Measurements from ENCODE around the gene TNS1.

Gene TNS1

GRCh38 chr2:217847552-217848350, 155.0 kb downstream of the TNS1 start:
- Histone ChIP-seq H3K9ac (no peak overlapping the region), H4K20me1 (ENCODE audit: insufficient read depth) (no peaks in the 10 kb centered on the region), H3K36me3 (ENCODE audit: insufficient read depth) (no peaks in the 10 kb centered on the region), H2AFZ (ENCODE audit: low read depth) (no peak overlapping the region), H3K4me2 (no peak overlapping the region), H3K4me1 (ENCODE audit: low read depth, poor library complexity, severe bottlenecking) (no peaks in the 10 kb centered on the region), H3K27me3 (ENCODE audit: insufficient read depth, low read depth) (peaks cover 2% of the 10 kb centered on the region; the same call in 1 of the 2 replicates), H3K4me3 (IDR thresholded peaks at IDR 0.05; ENCODE audit: insufficient read depth, low read depth, low read length) (no peak overlapping the region), H3K27ac (no peak overlapping the region), H3K79me2 (ENCODE audit: insufficient read depth, low read depth) (no peaks in the 10 kb centered on the region)
- TF ChIP-seq, protein P1, sequence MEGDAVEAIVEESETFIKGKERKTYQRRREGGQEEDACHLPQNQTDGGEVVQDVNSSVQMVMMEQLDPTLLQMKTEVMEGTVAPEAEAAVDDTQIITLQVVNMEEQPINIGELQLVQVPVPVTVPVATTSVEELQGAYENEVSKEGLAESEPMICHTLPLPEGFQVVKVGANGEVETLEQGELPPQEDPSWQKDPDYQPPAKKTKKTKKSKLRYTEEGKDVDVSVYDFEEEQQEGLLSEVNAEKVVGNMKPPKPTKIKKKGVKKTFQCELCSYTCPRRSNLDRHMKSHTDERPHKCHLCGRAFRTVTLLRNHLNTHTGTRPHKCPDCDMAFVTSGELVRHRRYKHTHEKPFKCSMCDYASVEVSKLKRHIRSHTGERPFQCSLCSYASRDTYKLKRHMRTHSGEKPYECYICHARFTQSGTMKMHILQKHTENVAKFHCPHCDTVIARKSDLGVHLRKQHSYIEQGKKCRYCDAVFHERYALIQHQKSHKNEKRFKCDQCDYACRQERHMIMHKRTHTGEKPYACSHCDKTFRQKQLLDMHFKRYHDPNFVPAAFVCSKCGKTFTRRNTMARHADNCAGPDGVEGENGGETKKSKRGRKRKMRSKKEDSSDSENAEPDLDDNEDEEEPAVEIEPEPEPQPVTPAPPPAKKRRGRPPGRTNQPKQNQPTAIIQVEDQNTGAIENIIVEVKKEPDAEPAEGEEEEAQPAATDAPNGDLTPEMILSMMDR (conservative IDR thresholded peaks at IDR 0.05; ENCODE audit: low read depth, low read length), result no peak

DNA sequence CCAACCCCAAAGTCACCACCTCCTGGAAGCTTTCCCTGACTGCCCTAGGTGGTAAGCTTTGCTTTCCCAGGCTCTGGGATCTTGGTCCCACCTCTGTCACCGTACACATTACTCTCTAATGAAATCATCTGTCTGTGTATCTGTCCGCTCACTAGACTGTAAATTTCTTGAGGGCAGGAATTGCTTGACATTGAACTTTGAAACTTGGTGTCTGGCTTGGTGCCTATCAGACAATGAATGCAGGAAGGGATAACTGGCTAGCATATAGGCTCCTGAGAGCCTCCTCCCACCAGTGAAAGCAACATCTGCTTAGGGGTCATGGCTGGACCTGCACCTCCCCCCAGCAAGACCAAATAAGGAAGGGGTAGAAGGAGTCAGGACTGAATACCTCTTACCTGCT, 155.7 kb downstream of the TNS1 start:
- Histone ChIP-seq H3K79me2 (ENCODE audit: insufficient read depth, low read depth) (no peaks in the 10 kb centered on the region), H3K4me1 (ENCODE audit: low read depth, poor library complexity, severe bottlenecking) (no peaks in the 10 kb centered on the region), H3K9ac (no peak overlapping the region), H3K4me3 (IDR thresholded peaks at IDR 0.05; ENCODE audit: insufficient read depth, low read depth, low read length) (no peak overlapping the region), H2AFZ (ENCODE audit: low read depth) (no peak overlapping the region), H3K27ac (no peak overlapping the region), H3K36me3 (ENCODE audit: insufficient read depth) (no peaks in the 10 kb centered on the region), H3K27me3 (ENCODE audit: insufficient read depth, low read depth) (peaks cover 2% of the 10 kb centered on the region; the same call in 1 of the 2 replicates), H4K20me1 (ENCODE audit: insufficient read depth) (no peaks in the 10 kb centered on the region), H3K4me2 (no peak overlapping the region)
- TF ChIP-seq, protein P1 (conservative IDR thresholded peaks at IDR 0.05; ENCODE audit: low read depth, low read length), result no peak

DNA sequence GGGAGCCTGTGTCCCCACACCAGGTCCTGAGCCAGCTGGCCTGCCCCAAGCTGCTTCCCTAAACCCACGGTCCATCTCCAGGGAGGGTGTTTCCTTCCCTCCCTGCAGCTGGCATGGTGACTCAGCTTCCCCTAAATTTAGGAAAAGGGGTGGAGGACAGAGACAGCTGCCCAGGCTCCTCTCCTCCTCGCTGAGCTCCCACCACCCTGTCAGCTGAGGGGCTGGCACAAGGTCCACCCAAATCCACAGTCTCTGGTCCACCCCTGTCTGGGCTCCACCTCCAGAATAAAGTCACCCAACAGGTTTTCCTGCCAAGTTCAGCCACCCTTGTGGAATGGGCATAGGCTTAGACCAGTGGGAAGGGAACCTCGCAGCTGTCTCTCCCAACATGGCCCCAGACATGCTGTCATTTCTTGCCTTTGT, 156.5 kb downstream of the TNS1 start:
- Histone ChIP-seq H3K9ac (no peak overlapping the region), H3K36me3 (ENCODE audit: insufficient read depth) (no peaks in the 10 kb centered on the region), H3K27me3 (ENCODE audit: insufficient read depth, low read depth) (peaks cover 2% of the 10 kb centered on the region; the same call in 1 of the 2 replicates), H3K4me1 (ENCODE audit: low read depth, poor library complexity, severe bottlenecking) (no peaks in the 10 kb centered on the region), H3K79me2 (ENCODE audit: insufficient read depth, low read depth) (no peaks in the 10 kb centered on the region), H3K4me2 (no peak overlapping the region), H3K27ac (no peak overlapping the region), H4K20me1 (ENCODE audit: insufficient read depth) (no peaks in the 10 kb centered on the region), H2AFZ (ENCODE audit: low read depth) (no peak overlapping the region), H3K4me3 (IDR thresholded peaks at IDR 0.05; ENCODE audit: insufficient read depth, low read depth, low read length) (no peak overlapping the region)
- TF ChIP-seq, protein P1 (conservative IDR thresholded peaks at IDR 0.05; ENCODE audit: low read depth, low read length), result no peak

GRCh38 chr2:217845301-217845700, 157.5 kb downstream of the TNS1 start:
- H3K4me2 ChIP-seq, result no peak overlapping the region
- H2AFZ ChIP-seq (ENCODE audit: low read depth), result no peak overlapping the region
- no peaks in the 10 kb centered on the region for H3K4me1 ChIP-seq (ENCODE audit: low read depth, poor library complexity, severe bottlenecking)
- TF ChIP-seq, protein P1 (conservative IDR thresholded peaks at IDR 0.05; ENCODE audit: low read depth, low read length), result no peak
- peaks cover 2% of the 10 kb centered on the region; the same call in 1 of the 2 replicates for H3K27me3 ChIP-seq (ENCODE audit: insufficient read depth, low read depth)
- H3K79me2 ChIP-seq (ENCODE audit: insufficient read depth, low read depth), result no peaks in the 10 kb centered on the region
- H3K9ac ChIP-seq, result no peak overlapping the region
- H3K27ac ChIP-seq, result no peak overlapping the region
- H4K20me1 ChIP-seq (ENCODE audit: insufficient read depth), result no peaks in the 10 kb centered on the region
- H3K4me3 ChIP-seq (IDR thresholded peaks at IDR 0.05; ENCODE audit: insufficient read depth, low read depth, low read length), result no peak overlapping the region
- no peaks in the 10 kb centered on the region for H3K36me3 ChIP-seq (ENCODE audit: insufficient read depth)

All from KMS-11 (cell line).